SK-N-MC (cell line): ENCODE data around the gene HSD17B13.
A peak's percentile ranks its signal among the peaks of the same experiment; 100 is the strongest.
"Not testable (repeated sequence)": the region's sequence is repeated elsewhere in the genome, so short reads cannot be mapped to it uniquely, and the experiment has no call there.

ENCODE experiments used
- DNase-seq: peaks from one replicate; pipeline ENCODE4 v3.0.0-alpha.2; 2011; ENCODE audit warnings: low read depth, low spot score
- H3K27ac ChIP-seq: fragments of 200-600 bp; sonication (generic); 2 replicates; pipeline ENCODE4 v1.5.1; 2016; ENCODE audit warnings: mixed run types
- H3K36me3 ChIP-seq: fragments of 200-600 bp; sonication (generic); 2 replicates; pipeline ENCODE4 v1.6.1; 2017; ENCODE audit warnings: antibody characterized with exemption, low read length, mixed read lengths; ENCODE audit not compliant: insufficient read depth
- H3K4me3 ChIP-seq: fragments of 200-600 bp; sonication (generic); 2 replicates; pipeline ENCODE4 v1.5.1; 2016
- H3K9ac ChIP-seq: fragments of 200-600 bp; sonication (generic); 2 replicates; pipeline ENCODE4 v1.8.0; 2017; ENCODE audit warnings: mixed run types, mixed read lengths; ENCODE audit not compliant: insufficient read length
- H3K9me3 ChIP-seq: fragments of 200-600 bp; sonication (generic); 2 replicates; pipeline ENCODE4 v1.6.1; 2017; ENCODE audit warnings: low read depth, mild to moderate bottlenecking, antibody characterized with exemption, low read length, moderate library complexity, mixed read lengths
- EZH2 ChIP-seq: fragments of 200-600 bp; sonication (generic); IDR thresholded peaks from one replicate; pipeline ENCODE4 v1.6.1; 2017; ENCODE audit warnings: antibody characterized with exemption
- FOXP2 ChIP-seq: optimal IDR thresholded peaks from 2 replicates; pipeline ENCODE3; 2011; ENCODE audit warnings: mild to moderate bottlenecking, moderate library complexity; ENCODE audit not compliant: insufficient read depth; ENCODE audit errors: extremely low read length, control extremely low read depth
- POLR2AphosphoS5 ChIP-seq: IDR thresholded peaks from 2 replicates; pipeline ENCODE4 v1.6.1; 2012; ENCODE audit warnings: mild to moderate bottlenecking, low read depth, low read length, borderline replicate concordance

HSD17B13 gene

GRCh38 chr4:87330761-87331160 is 8.1 kb upstream of the HSD17B13 start:
- Histone ChIP-seq H3K9me3 (peaks cover 6% of the 10 kb centered on the region; the same call in 1 of the 2 replicates), H3K27ac (no peak overlapping the region), H3K9ac (no peak overlapping the region), H3K4me3 (no peak overlapping the region), H3K36me3 (no peaks in the 10 kb centered on the region)
- TF ChIP-seq FOXP2, result no peak
- no peak for TF ChIP-seq EZH2
- no peak for TF ChIP-seq POLR2AphosphoS5
- no peak for DNase-seq

GRCh38 chr4:87327136-87327535 is 4.5 kb upstream of the HSD17B13 start:
- no peak for DNase-seq
- Histone ChIP-seq H3K4me3 (no peak overlapping the region), H3K27ac (no peak overlapping the region), H3K9me3 (no peaks in the 10 kb centered on the region), H3K36me3 (no peaks in the 10 kb centered on the region), H3K9ac (no peak overlapping the region)
- TF ChIP-seq POLR2AphosphoS5 (no peak), FOXP2 (no peak), EZH2 (no peak)

GRCh38 chr4:87326460-87326859 is 3.8 kb upstream of the HSD17B13 start:
- Histone ChIP-seq H3K9me3 (no peaks in the 10 kb centered on the region), H3K9ac (no peak overlapping the region), H3K4me3 (no peak overlapping the region), H3K36me3 (no peaks in the 10 kb centered on the region), H3K27ac (no peak overlapping the region)
- TF ChIP-seq EZH2 (no peak), POLR2AphosphoS5 (no peak)
- DNase-seq, result no peak

- 0 out of 2 replicates have a peak overlapping the region, but pooled peaks have one; percentile 21 for H3K27ac ChIP-seq
- no peaks in the 10 kb centered on the region for H3K36me3 ChIP-seq
- no peak for DNase-seq
- TF ChIP-seq EZH2 (no peak), FOXP2 (no peak), POLR2AphosphoS5 (no peak)
- H3K4me3 ChIP-seq, result no peak overlapping the region
- H3K9ac ChIP-seq, result peak overlapping the region; percentile 42
- no peaks in the 10 kb centered on the region for H3K9me3 ChIP-seq
Measured at GRCh38 chr4:87321888-87322287, 794 bp downstream of the HSD17B13 start.

- TF ChIP-seq POLR2AphosphoS5, result no peak
- no peak for TF ChIP-seq FOXP2
- no peak for TF ChIP-seq EZH2
- DNase-seq, result no peak
Measured at GRCh38 chr4:87317527-87317926, 5.2 kb downstream of the HSD17B13 start.

GRCh38 chr4:87316961-87317360 is 5.7 kb downstream of the HSD17B13 start:
- H3K27ac ChIP-seq, result no peak overlapping the region
- no peak for DNase-seq
- no peaks in the 10 kb centered on the region for H3K36me3 ChIP-seq
- H3K9me3 ChIP-seq, result no peaks in the 10 kb centered on the region
- TF ChIP-seq POLR2AphosphoS5 (no peak), FOXP2 (no peak), EZH2 (no peak)
- H3K4me3 ChIP-seq, result no peak overlapping the region
- no peak overlapping the region for H3K9ac ChIP-seq

More at GRCh38 chr4:87317527-87317926, 5.2 kb downstream of the HSD17B13 start:
- H3K9me3 ChIP-seq, result no peaks in the 10 kb centered on the region
- H3K36me3 ChIP-seq, result no peaks in the 10 kb centered on the region
- no peak overlapping the region for H3K27ac ChIP-seq
- H3K4me3 ChIP-seq, result no peak overlapping the region
- H3K9ac ChIP-seq, result no peak overlapping the region

- H3K27ac ChIP-seq, result not testable (repeated sequence)
- peak overlapping the region; percentile 61 for H3K4me3 ChIP-seq
Measured at GRCh38 chr4:87315000-87315399, 7.7 kb downstream of the HSD17B13 start.

GRCh38 chr4:87313756-87314155 is 8.9 kb downstream of the HSD17B13 start:
- no peak for DNase-seq
- Histone ChIP-seq H3K27ac (peak overlapping the region; percentile 44; the same call in 1 of the 2 replicates), H3K36me3 (no peaks in the 10 kb centered on the region), H3K9ac (no peak overlapping the region), H3K4me3 (no peak overlapping the region), H3K9me3 (no peaks in the 10 kb centered on the region)
- TF ChIP-seq EZH2, result no peak
- no peak for TF ChIP-seq POLR2AphosphoS5
- TF ChIP-seq FOXP2, result no peak

More at GRCh38 chr4:87315000-87315399, 7.7 kb downstream of the HSD17B13 start:
- H3K9me3 ChIP-seq, H3K36me3 ChIP-seq, DNase-seq, H3K9ac ChIP-seq: not testable (repeated sequence)

GRCh38 chr4:87311684-87312083 is 11.0 kb downstream of the HSD17B13 start:
- no peak for TF ChIP-seq FOXP2
- no peak for TF ChIP-seq EZH2
- TF ChIP-seq POLR2AphosphoS5, result no peak
- no peak overlapping the region for H3K27ac ChIP-seq

More at GRCh38 chr4:87311684-87312083, 11.0 kb downstream of the HSD17B13 start:
- H3K9ac ChIP-seq, result no peak overlapping the region
- no peaks in the 10 kb centered on the region for H3K9me3 ChIP-seq
- no peak for DNase-seq
- no peaks in the 10 kb centered on the region for H3K36me3 ChIP-seq
- no peak overlapping the region for H3K4me3 ChIP-seq
